C4-2B (cell line): ENCODE results near the gene PDIA4.

Source experiments
- CTCF ChIP-seq: fragments of 450-650 bp; conservative IDR thresholded peaks from 2 replicates; pipeline ENCODE4 v1.5.1; 2017; ENCODE audit warnings: mild to moderate bottlenecking
- ZFX ChIP-seq: fragments of 450-650 bp; IDR thresholded peaks from 2 replicates; pipeline ENCODE4 v1.6.1; 2017

- TF ChIP-seq ZFX (no peak), CTCF (no peak)
Observed at GRCh38 chr7:148994576-148994975, 33.7 kb downstream of the PDIA4 start.
